ENCODE data around the gene FLNB.
A peak's percentile ranks its signal among the peaks of the same experiment; 100 is the strongest.
"Not testable (repeated sequence)": the region's sequence is repeated elsewhere in the genome, so short reads cannot be mapped to it uniquely, and the experiment has no call there.

The FLNB gene

GRCh38 chr3:58043933-58044332 is 35.7 kb downstream of the FLNB start:
- H3K4me3 ChIP-seq (replicated peaks; ENCODE audit: low read depth, low read length) = no peak overlapping the region
- no peak for DNase-seq (ENCODE audit: extremely low read depth, low read depth)
- no peak for TF ChIP-seq CTCF (IDR thresholded peaks at IDR 0.05; ENCODE audit: low read depth, low read length, missing control alignments)

GRCh38 chr3:58044691-58045483 is 36.7 kb downstream of the FLNB start:
- H3K4me3 ChIP-seq (replicated peaks; ENCODE audit: low read depth, low read length) = no peak overlapping the region
- no peak for DNase-seq (ENCODE audit: extremely low read depth, low read depth)
- TF ChIP-seq CTCF (IDR thresholded peaks at IDR 0.05; ENCODE audit: low read depth, low read length, missing control alignments) = no peak

DNA sequence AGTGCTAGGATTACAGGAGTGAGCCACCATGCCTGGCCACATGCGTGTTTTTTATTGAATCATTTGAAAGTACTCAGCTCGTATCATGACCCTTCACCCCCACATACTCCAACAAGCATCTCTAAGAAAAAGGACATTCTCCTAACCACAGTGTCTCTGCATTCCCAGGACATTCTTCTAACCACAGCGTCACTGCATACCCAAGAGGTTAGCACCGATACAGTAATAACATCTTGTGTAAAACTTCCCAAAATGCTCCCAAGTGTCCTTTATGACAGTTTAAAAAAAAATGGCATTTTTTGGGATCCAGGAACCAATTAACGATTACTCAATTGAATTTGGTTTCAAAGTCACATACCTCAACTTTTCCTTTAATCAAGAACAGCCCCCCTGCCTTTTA is 39.6 kb downstream of the FLNB start:
- H3K4me3 ChIP-seq (replicated peaks; ENCODE audit: low read depth, low read length) = no peak overlapping the region
- DNase-seq (ENCODE audit: extremely low read depth, low read depth) = peak; percentile 82
- no peak for TF ChIP-seq CTCF (IDR thresholded peaks at IDR 0.05; ENCODE audit: low read depth, low read length, missing control alignments)

- no peak for TF ChIP-seq CTCF (IDR thresholded peaks at IDR 0.05; ENCODE audit: low read depth, low read length, missing control alignments)
- no peak for DNase-seq (ENCODE audit: extremely low read depth, low read depth)
- no peak overlapping the region for H3K4me3 ChIP-seq (replicated peaks; ENCODE audit: low read depth, low read length)
Observed at GRCh38 chr3:58048301-58048700, 40.1 kb downstream of the FLNB start.

- no peak for DNase-seq (ENCODE audit: extremely low read depth, low read depth)
- H3K4me3 ChIP-seq (replicated peaks; ENCODE audit: low read depth, low read length) = no peak overlapping the region
Observed at GRCh38 chr3:58049143-58049785, 41.0 kb downstream of the FLNB start.

DNA sequence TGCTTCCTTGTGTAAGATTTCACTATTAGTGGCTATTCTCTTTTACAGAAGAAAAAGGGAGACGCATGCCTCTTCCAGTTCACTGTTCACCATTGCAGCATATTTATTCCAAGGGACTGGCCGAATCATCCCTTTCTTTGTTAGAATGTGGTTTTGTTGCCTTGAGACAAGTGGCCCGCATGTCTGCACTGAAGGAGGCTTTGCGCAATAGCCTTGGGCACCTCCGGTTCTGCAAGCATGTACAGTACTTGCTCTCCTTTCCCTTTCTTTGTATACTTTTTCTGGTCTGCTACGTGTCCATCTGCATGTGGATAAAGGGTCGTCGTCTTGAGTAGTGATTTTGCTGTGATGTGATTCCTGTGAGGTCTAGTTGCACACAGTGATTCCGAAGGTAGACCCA is 43.0 kb downstream of the FLNB start:
- no peak overlapping the region for H3K4me3 ChIP-seq (replicated peaks; ENCODE audit: low read depth, low read length)
- DNase-seq (ENCODE audit: extremely low read depth, low read depth) = no peak
- no peak for TF ChIP-seq CTCF (IDR thresholded peaks at IDR 0.05; ENCODE audit: low read depth, low read length, missing control alignments)

More at GRCh38 chr3:58049143-58049785, 41.0 kb downstream of the FLNB start:
- no peak for TF ChIP-seq CTCF (IDR thresholded peaks at IDR 0.05; ENCODE audit: low read depth, low read length, missing control alignments)

- not testable (repeated sequence) for H3K4me3 ChIP-seq (replicated peaks; ENCODE audit: low read depth, low read length); DNase-seq (ENCODE audit: extremely low read depth, low read depth)
Observed at GRCh38 chr3:58051658-58052261, 43.5 kb downstream of the FLNB start.

Data from HFF-Myc (cell line).